NCI-H2227 treated with DMSO at 0.1 percent for 48 hours (cell line): ENCODE data around the gene FGD5.
"Not testable (repeated sequence)": the region's sequence is repeated elsewhere in the genome, so short reads cannot be mapped to it uniquely, and the experiment has no call there.

Experiments used
- DNase-seq: peaks from one replicate; lab custom pipeline; 2025; lab: John Stamatoyannopoulos, UW

The FGD5 gene

GRCh38 chr3:14805961-14806537 is 12.7 kb upstream of the FGD5 start:
- DNase-seq = no peak

- no peak for DNase-seq
These were observed 12.0 kb upstream of the FGD5 start for GRCh38 chr3:14806641-14807263.

- DNase-seq = no peak
These were observed 10.7 kb upstream of the FGD5 start for GRCh38 chr3:14808025-14808424.

GRCh38 chr3:14808502-14809266 is 10.1 kb upstream of the FGD5 start:
- DNase-seq = no peak

- not testable (repeated sequence) for DNase-seq
These were observed 9.2 kb upstream of the FGD5 start for GRCh38 chr3:14809611-14810010.

GRCh38 chr3:14810070-14810791 is 8.5 kb upstream of the FGD5 start:
- DNase-seq = no peak

GRCh38 chr3:14810801-14811661 is 7.7 kb upstream of the FGD5 start:
- no peak for DNase-seq

GRCh38 chr3:14811684-14812083 is 7.1 kb upstream of the FGD5 start:
- no peak for DNase-seq

GRCh38 chr3:14812196-14812790 is 6.5 kb upstream of the FGD5 start:
- no peak for DNase-seq

GRCh38 chr3:14814411-14814871 is 4.3 kb upstream of the FGD5 start:
- DNase-seq = no peak

- no peak for DNase-seq
These were observed 2.4 kb upstream of the FGD5 start for GRCh38 chr3:14816359-14816758.

GRCh38 chr3:14819671-14820070 is 909 bp downstream of the FGD5 start:
- DNase-seq = no peak

- no peak for DNase-seq
These were observed 1.4 kb downstream of the FGD5 start for GRCh38 chr3:14820156-14820555.

- DNase-seq = no peak
These were observed 2.4 kb downstream of the FGD5 start for GRCh38 chr3:14821151-14821550.

- DNase-seq = no peak
These were observed 3.4 kb downstream of the FGD5 start for GRCh38 chr3:14822134-14822533.

- DNase-seq = no peak
These were observed 4.1 kb downstream of the FGD5 start for GRCh38 chr3:14822670-14823390.

GRCh38 chr3:14823393-14823792 is 4.6 kb downstream of the FGD5 start:
- DNase-seq = no peak

GRCh38 chr3:14823910-14824629 is 5.3 kb downstream of the FGD5 start:
- no peak for DNase-seq

- no peak for DNase-seq
These were observed 5.9 kb downstream of the FGD5 start for GRCh38 chr3:14824646-14825045.

GRCh38 chr3:14826069-14826468 is 7.3 kb downstream of the FGD5 start:
- no peak for DNase-seq
